NCI-H128 (cell line): ENCODE data around the gene INPPL1.
"Not testable (repeated sequence)": the region's sequence is repeated elsewhere in the genome, so short reads cannot be mapped to it uniquely, and the experiment has no call there.

Source experiments
- DNase-seq: peaks from one replicate; lab custom pipeline; 2025; ENCODE audit not compliant: unreplicated experiment; lab: John Stamatoyannopoulos, UW

The INPPL1 gene

DNA sequence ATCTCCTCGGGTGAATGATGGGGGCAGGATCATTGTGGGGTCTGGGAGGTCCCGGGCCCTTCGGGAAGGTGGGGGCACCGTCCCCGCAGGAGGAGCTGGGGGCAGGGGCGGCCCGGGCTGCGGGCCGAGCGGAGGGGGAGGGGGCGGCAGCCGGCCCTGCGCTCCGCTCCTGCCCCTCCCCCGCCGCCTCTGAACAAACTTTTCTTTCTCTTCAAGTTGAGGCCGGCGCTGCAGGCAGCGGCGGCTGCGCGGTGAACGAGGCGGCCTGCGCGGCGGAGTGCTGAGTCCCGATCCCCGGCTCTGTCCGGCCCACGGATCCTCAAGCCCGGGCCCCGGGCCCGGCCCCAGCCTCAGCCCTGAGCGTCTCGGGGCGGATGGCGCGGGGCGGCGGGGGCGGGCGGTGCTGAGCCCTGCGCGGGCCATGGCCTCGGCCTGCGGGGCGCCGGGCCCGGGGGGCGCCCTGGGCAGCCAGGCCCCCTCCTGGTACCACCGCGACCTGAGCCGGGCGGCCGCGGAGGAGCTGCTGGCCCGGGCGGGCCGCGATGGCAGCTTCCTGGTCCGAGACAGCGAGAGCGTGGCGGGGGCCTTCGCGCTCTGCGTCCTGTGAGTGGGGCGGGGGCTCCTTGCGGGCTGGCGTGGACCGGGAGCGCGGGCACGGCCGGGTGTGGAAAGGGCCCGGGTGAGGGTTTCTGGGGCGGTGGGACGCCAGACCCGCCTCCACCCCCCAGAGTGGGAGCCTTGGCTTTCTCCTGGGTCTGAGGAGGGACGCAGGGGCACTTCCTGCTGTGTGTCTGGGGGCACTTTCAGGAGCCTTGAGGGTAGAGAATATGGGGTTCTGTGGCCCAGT, at the start of gene INPPL1:
Gene INPPL1, plus strand, starts transcription at position 204 of the 847 bp plus-strand sequence. Its CDS starts 218 bp downstream, at position 422.
- DNase-seq = no peak

GRCh38 chr11:72177656-72178055, 46.9 kb upstream of the INPPL1 start:
- DNase-seq = no peak

DNA sequence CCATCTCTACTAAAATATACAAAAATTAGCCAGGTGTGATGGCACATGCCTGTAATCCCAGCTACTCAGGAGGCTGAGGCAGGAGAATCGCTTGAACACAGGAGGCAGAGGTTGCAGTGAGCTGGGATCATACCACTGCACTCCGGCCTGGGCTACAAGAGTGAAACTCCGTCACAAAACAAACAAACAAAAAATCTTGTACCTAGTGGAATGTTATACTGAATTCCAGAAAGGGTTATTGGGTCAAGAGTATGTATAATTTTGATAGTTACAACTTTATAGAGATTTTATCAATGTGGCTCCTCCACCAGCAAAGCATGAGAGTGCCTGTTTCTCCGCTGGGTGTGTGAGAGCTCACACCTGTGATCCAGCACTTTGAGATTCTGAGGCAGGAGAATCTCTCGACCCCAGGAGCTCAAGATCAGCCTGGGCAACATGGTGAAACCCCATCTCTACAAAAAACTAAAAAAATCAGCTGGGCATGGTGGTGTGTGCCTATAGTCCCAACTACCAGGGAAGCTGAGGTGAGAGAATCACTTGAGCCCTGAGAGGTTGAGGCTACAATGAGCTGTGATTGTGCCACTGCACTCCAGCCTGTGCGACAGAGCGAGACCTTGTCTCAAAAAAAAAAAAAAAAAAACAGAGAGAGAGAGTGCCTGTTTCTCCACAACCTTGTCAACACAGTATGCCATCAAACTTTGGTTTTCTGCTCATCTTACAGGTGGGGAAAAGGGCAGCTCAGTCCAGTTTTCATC, 45.3 kb upstream of the INPPL1 start:
- no peak for DNase-seq

DNA sequence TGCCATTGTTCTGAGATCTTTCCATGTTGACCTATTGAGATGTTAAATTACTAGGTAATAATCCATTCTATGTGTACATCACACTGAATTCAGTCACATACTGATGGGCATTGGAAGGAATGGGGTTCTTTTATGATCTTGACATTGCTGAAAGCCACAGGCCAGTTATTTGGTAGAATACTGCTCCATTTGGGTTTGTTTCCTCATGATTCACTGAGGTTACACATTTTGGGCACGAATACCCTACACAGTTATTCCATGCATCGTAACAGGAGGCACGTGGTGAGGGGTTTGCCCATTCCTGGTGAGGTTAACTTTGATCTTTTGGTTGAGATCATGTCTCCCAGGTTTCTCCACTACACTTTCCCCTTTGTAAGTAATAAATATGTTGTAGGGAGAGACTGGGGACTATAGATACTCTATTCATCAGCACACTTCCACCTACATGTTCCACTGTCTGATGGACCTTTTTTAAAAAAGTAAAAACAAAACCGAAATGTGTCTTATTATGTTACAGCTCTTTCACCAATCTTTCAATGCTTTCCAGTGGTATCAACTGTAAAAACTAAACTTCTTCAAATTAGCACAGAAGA, 44.7 kb upstream of the INPPL1 start:
- no peak for DNase-seq

GRCh38 chr11:72180892-72181552, 43.5 kb upstream of the INPPL1 start:
- DNase-seq = not testable (repeated sequence)

DNA sequence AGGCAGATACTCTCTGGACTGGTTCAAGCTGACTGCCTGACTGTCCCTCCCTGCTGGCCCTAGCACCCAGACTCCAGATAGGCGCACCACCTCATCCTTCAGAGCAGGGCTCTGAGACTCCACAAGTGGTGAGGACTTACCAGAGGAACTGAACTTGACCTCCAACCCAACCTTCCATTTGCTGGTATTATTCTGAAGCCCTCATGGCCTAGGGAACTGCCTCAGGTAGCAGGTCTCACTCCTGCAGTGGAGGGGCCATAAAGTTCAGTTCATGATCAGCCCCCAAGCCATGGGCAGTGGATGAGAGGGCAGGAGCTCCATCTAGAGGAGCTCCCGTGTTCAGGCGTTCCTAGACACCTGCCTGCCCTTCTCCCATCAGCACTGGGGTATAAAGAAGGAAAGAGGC, 43.0 kb upstream of the INPPL1 start:
- not testable (repeated sequence) for DNase-seq

- no peak for DNase-seq
Observed at GRCh38 chr11:72188267-72188666, 36.3 kb upstream of the INPPL1 start.

GRCh38 chr11:72189455-72190250, 34.9 kb upstream of the INPPL1 start:
- no peak for DNase-seq

GRCh38 chr11:72190631-72191071, 33.9 kb upstream of the INPPL1 start:
- no peak for DNase-seq

DNA sequence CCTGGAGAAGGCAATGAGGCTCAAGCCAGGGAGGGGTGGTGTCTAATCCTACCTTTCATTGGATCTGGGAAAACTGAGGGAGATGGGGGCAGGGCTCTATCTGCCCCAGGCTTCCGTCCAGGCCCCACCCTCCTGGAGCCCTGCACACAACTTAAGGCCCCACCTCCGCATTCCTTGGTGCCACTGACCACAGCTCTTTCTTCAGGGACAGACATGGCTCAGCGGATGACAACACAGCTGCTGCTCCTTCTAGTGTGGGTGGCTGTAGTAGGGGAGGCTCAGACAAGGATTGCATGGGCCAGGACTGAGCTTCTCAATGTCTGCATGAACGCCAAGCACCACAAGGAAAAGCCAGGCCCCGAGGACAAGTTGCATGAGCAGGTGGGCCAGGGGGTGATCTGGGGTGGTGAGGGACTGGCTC, 32.6 kb upstream of the INPPL1 start, which contains the start of gene FOLR1:
Gene FOLR1, plus strand, starts transcription at position 180 of the 421 bp plus-strand sequence. Its CDS starts 34 bp downstream, at position 214.
- DNase-seq = no peak

- DNase-seq = no peak
Observed at GRCh38 chr11:72195518-72196270, 28.9 kb upstream of the INPPL1 start.

DNA sequence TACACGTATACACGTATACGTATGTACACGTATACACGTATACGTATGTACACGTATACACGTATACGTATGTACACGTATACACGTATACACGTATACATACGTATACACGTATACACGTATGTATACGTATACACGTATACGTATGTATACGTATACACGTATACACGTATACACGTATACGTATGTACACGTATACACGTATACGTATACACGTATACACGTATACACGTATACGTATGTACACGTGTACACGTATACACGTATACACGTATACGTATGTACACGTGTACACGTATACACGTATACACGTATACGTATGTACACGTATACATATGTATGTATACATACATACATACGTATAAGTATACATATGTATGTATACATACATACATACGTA, 23.1 kb upstream of the INPPL1 start:
- DNase-seq = not testable (repeated sequence)

GRCh38 chr11:72202571-72202970, 22.0 kb upstream of the INPPL1 start:
- DNase-seq = no peak

- DNase-seq = no peak
Observed at GRCh38 chr11:72203163-72203562, 21.4 kb upstream of the INPPL1 start.

GRCh38 chr11:72204886-72205285, 19.7 kb upstream of the INPPL1 start:
- no peak for DNase-seq

GRCh38 chr11:72206794-72207193, 17.8 kb upstream of the INPPL1 start:
- DNase-seq = not testable (repeated sequence)

GRCh38 chr11:72208281-72208680, 16.3 kb upstream of the INPPL1 start:
- DNase-seq = no peak

GRCh38 chr11:72209101-72209500, 15.5 kb upstream of the INPPL1 start:
- DNase-seq = no peak

- no peak for DNase-seq
Observed at GRCh38 chr11:72216638-72217037, 7.9 kb upstream of the INPPL1 start, which contains the start of gene FOLR2. Gene FOLR2 (plus strand): TSS chr11:72216794. CDS start chr11:72218585, 1,791 bp downstream.
